ENCODE measurements around the gene CABLES1.

The CABLES1 gene

DNA sequence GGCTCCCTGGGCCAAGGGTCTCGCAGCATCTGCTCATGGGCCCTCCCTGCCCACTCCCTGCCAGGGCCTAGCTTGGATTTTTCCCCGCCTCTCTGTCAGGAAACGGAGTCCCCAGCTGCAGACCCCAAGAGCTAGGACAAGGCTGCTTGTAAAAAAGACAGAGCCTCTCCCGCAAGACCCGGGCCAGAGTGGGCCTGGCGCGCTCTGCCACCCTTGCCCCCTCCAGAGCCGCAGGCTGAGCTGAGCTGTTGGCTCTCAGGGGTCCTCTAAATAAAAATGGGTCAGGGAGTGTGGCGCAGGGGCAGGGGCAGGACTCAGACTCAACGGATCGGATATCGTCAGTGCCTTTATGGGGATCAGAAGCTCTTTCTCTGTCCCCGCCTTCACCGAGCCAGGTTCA, 112.6 kb downstream of the CABLES1 start:
- no peak for DNase-seq

DNA sequence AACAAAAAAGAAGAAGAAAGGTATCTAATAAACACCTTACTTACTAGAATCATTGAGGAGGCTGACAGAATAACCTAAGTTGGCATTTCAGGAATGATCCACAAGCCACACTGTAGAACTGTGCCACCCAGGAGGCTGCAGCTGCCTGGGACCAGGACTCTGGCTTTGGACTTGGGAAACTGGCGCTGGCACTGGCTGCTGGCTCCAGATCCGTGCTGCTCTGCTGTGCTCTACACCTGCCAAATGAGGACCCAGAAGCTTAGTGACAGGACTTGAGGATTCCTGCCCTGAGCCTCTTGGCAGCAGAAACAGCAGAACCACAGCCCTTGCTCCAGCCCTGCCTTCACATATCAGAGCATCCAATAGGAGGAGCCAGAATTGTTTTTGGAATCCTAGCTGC, 113.5 kb downstream of the CABLES1 start:
- no peak for DNase-seq

DNA sequence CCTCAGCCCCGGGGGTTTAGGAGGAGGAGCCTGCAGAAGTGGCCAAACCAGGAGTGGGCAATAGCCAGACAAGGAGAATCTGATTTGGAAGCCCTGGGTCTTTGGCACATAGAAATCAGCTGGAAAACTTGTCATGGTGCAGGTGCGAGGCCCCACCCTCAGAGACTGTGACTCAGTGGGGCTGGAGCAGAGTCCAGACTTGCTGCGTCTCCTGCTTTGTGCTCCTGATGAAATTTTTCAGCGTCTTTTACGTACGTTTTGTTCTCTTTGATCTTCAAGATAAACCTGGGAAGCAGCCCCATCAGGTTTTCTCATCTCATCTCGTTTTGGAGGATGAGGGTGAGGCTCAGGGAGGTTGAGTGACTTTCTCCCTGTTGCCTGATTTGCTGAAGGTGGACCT, 114.1 kb downstream of the CABLES1 start:
- no peak for DNase-seq

- peak; percentile 45 for DNase-seq
Measured at GRCh38 chr18:23250893-23251656, 115.8 kb downstream of the CABLES1 start.

DNA sequence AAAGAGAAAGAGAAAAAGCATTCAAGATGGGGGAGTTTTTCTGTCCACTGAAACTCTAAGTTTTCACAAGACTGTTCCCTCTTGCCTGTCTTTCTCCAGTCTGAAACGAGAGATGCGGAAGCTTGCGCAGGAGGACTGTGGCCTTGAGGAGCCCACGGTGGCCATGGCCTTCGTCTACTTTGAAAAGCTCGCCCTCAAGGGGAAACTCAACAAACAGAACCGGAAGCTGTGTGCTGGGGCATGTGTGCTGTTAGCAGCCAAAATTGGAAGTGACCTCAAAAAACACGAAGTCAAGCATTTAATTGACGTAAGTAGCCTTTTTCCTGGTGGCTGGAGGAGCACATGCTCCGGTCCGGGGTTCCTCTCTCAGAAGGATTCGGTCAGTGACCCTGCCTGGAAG, 118.3 kb downstream of the CABLES1 start:
- DNase-seq, result no peak

DNA sequence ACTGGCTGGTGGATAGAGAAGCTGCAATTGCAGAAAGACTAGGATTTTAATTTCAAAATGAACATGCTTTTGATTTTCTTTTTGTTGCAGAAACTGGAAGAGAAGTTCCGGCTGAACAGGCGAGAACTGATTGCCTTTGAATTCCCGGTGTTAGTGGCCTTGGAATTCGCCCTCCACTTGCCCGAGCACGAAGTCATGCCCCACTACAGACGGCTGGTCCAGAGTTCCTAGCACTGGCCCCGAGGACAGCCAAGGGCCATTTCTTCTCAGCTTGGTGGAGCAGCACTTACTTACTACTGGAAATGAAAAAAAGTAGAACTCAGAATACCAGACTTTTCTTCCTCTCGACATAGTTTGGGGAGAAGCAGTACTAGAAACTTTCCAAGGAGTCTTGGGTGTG, 121.9 kb downstream of the CABLES1 start:
- no peak for DNase-seq

- DNase-seq, result peak; percentile 18
Measured at GRCh38 chr18:23257686-23258565, 122.6 kb downstream of the CABLES1 start.

GRCh38 chr18:23258566-23259469, 123.5 kb downstream of the CABLES1 start:
- DNase-seq, result no peak

DNA sequence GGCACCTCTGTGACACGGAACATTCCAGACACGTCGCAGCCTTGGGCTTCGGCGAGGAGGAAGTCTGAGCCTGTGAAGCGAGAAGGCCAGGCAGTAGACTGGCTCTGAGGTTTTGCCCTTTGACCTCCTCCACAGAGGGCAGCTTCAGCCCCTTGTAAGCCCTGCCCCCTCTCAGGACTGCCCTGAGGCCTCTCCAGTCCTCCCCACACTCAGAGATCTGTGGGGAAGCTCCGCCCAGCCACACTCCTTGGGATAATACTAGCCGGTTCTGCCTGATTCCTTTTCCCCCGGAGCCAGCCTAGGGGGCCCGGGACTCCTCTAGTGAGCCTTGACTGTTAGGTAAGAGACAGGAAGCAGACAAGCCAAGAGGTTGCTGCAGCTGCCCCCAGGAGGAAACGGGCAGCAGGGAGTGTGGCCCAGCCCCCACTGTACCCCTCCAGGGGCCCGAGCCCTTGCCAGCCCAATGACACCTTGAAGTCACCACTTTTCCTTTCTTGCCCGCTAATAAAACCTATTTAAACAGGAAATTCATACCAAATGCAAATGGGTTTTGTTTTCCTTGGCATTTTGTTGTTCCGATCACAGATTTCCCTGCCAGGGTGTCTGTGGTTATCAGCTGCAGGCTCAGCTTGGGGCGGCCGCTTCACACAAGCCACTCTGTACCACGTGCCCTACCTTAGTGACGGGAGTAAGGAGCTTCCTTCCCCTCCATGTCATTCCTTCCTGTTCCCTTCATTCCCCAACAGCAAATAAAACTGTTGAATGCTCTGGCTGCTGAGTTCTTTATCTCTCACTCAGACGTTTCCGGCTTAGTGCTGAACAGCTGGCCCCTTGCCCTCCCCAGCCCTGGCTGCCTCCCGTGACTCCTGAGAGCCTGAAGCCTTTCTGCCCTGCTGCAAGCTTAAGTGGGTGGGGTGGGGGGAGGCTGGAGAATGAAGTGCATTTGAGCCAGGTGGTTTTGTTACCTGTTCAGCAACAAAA, 124.7 kb downstream of the CABLES1 start:
- DNase-seq, result peak; percentile 16

GRCh38 chr18:23260926-23261590, 125.8 kb downstream of the CABLES1 start:
- no peak for DNase-seq

DNA sequence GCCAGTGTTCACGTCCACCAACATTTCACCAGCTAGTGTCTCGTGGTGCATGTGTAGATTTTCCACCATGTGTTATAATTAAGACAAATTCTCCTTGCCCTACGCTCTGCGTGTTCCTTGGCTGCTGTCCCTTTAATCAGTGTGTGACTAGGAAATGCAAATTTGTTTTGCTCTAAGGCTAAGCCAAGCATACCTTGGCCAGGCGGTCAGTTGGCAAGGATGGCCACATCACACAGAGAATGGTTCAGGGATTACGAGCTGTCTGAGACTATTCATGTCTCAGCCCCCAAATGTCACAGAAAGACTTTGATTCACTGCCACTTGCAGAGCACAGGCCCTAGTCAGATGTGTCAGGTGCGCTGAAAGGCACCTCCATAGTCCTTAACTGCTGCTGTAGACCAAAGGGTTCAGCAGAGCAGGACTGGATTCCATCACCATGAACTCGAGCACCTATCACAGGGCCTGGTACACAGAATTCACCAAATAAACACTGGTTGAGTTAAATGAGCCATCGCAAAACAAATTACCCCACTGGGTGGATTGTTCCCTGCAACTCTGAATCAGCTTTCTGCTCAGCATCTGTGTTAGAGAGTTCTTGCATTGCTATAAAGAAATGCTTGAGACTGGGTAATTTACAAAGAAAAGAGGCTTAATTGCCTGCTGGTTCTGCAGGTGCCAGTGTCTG, 128.4 kb downstream of the CABLES1 start:
- no peak for DNase-seq

GRCh38 chr18:23265682-23266399, 130.6 kb downstream of the CABLES1 start:
- DNase-seq, result no peak

DNA sequence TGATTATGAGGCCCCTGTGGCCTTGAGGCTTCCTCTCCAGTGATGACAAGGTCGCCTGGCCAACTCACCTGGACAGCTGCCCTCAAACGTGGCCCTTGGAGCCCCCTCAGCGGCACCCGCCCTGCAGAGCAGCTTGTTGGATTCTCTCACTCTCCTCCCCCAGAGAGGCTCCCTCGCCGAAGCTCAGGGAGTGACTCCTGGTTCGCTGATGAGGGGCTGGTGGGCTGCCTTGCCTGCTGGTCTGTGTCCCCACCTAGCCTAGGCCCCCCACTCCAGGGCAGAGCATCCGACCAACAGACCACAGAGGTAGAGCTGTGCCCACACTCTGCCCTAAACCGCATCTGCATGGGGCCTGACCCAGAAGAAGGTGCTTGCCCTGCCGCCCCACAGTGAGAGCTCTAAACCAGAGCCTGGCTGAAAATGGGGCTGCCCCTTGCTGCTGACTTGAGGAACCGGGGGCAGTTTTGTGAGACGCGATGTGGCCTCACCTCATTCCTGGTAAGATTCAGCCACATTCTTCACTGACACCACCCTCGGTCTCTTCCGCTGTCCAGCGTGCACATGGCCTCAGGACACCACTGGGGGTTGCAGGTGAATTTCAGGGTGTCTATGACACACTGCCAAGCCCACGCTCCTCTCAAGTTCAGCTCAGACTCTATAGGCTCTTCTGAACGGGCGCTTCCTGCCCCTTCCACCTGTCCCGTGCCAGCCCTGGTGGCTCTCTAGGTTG, 131.6 kb downstream of the CABLES1 start:
- no peak for DNase-seq

- DNase-seq, result no peak
Measured at GRCh38 chr18:23267447-23267776, 132.1 kb downstream of the CABLES1 start.

- no peak for DNase-seq
Measured at GRCh38 chr18:23268641-23269040, 133.4 kb downstream of the CABLES1 start.

- peak; percentile 11 for DNase-seq
Measured at GRCh38 chr18:23269068-23269467, 133.8 kb downstream of the CABLES1 start.

- DNase-seq, result no peak
Measured at GRCh38 chr18:23269928-23270327, 134.6 kb downstream of the CABLES1 start.

DNA sequence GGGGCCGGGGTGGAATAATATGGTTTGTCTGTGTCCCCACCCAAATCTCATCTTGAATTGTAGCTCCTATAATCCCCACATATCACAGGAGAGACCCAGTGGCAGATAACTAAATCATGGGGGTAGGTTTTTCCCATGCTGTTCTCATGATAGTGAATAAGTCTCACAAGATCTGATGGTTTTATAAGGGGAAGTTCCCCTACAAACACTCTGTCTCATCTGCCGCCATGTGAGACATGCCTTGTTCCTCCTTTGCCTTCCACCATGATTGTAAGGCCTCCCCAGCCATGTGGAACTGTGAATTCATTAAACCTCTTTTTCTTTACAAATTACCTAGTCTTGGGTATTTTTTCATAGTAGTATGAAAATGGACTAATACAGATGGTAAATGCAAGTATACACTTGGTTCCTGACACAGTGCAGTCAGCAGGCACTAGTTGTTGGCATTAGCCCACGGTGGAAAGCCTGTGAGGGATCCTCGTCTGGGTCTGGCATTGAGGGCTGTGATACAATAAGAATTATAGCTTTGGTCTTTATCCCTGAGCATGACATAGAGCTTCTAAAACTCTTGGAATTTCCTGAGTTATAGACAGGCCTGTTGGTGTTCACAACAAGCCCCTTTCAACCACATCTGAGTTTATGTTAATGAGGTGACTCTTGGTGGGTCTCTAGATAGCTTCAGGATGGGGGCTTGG, 135.8 kb downstream of the CABLES1 start:
- no peak for DNase-seq

Data from activated CD4-positive, alpha-beta T cell treated with anti-CD3 and anti-CD28 coated beads, Interleukin-10, Interleukin-2, amounts not matched to agents 100 ng/mL and 50 ng/mL, durations not matched to agents 16 hours and 8 hours (primary cell).